OCI-LY7 (cell line): Measurements from ENCODE around the gene KCNAB3. TPM values are rescaled to one million over a fixed set of nuclear protein-coding genes. Genes with fewer than 3 reads are reported as not detected.
A peak's percentile ranks its signal among the peaks of the same experiment; 100 is the strongest.

ENCODE experiments used
- BruUV-seq: library from RNA; stranded (reverse); fragments of 400-500 nt; replicated peaks from 2 replicates; lab custom pipeline; 2021; lab: Mats Ljungman, UMichigan
- CTCF ChIA-PET: fragments of 300-600 bp; sonication (Branson Sonifier 250); formaldehyde crosslinking; loops from one replicate; lab custom pipeline; 2022; ENCODE audit warnings: antibody characterized with exemption; ENCODE audit not compliant: unreplicated experiment; lab: Charles Lee
- POLR2A ChIA-PET: fragments of 300-600 bp; sonication (Branson Sonifier 250); formaldehyde crosslinking; loops from one replicate; lab custom pipeline; 2022; ENCODE audit warnings: antibody characterized with exemption; lab: Charles Lee
- DNase-seq: peaks from one replicate; pipeline ENCODE4 v3.0.0-alpha.2; 2015; ENCODE audit warnings: low spot score
- H2AFZ ChIP-seq: fragments of 200-600 bp; sonication (generic), shearing (Covaris generic); 2 replicates; pipeline ENCODE4 v1.6.1; 2014; ENCODE audit warnings: mild to moderate bottlenecking, antibody characterized with exemption, low read length, moderate library complexity
- H3K27ac ChIP-seq: fragments of 200-600 bp; sonication (generic); 2 replicates; pipeline ENCODE4 v1.5.1; 2014; ENCODE audit warnings: mixed run types, low read depth, mild to moderate bottlenecking, moderate library complexity, low read length, inconsistent platforms; ENCODE audit not compliant: poor library complexity, severe bottlenecking
- H3K36me3 ChIP-seq: fragments of 200-600 bp; sonication (generic); 2 replicates; pipeline ENCODE4 v1.6.1; 2014; ENCODE audit warnings: mild to moderate bottlenecking, antibody characterized with exemption, low read length, moderate library complexity, mixed read lengths; ENCODE audit not compliant: insufficient read depth
- H3K4me1 ChIP-seq: fragments of 200-600 bp; sonication (generic); 2 replicates; pipeline ENCODE4 v1.5.1; 2014; ENCODE audit warnings: mild to moderate bottlenecking, low read length; ENCODE audit not compliant: insufficient read depth, poor library complexity, severe bottlenecking
- H3K4me2 ChIP-seq: fragments of 200-600 bp; sonication (generic); 2 replicates; pipeline ENCODE4 v1.6.1; 2014; ENCODE audit warnings: mild to moderate bottlenecking, low read length
- H3K4me3 ChIP-seq: fragments of 200-600 bp; sonication (generic); 2 replicates; pipeline ENCODE4 v1.5.1; 2014; ENCODE audit warnings: mild to moderate bottlenecking, low read depth, low read length; ENCODE audit not compliant: poor library complexity, severe bottlenecking
- H3K79me2 ChIP-seq: fragments of 200-600 bp; sonication (generic); 2 replicates; pipeline ENCODE4 v1.6.1; 2016; ENCODE audit warnings: low read depth, mild to moderate bottlenecking, low read length, moderate library complexity, mixed read lengths; ENCODE audit not compliant: insufficient read depth
- H3K9me2 ChIP-seq: fragments of 200-600 bp; sonication (generic); 2 replicates; pipeline ENCODE4 v1.6.1; 2016; ENCODE audit warnings: mild to moderate bottlenecking, low read length, mixed read lengths; ENCODE audit not compliant: insufficient read depth
- H3K9me3 ChIP-seq: fragments of 200-600 bp; sonication (generic); 2 replicates; pipeline ENCODE4 v1.6.1; 2014; ENCODE audit warnings: mild to moderate bottlenecking, mixed run types, low read length, mixed read lengths
- H4K20me1 ChIP-seq: fragments of 200-600 bp; sonication (generic); 2 replicates; pipeline ENCODE4 v1.6.1; 2014; ENCODE audit warnings: mild to moderate bottlenecking, antibody characterized with exemption, low read length, moderate library complexity, mixed read lengths; ENCODE audit not compliant: insufficient read depth
- CTCF ChIP-seq: fragments of 200-600 bp; sonication (generic); conservative IDR thresholded peaks from 2 replicates; pipeline ENCODE4 v1.5.1; 2014; ENCODE audit warnings: mild to moderate bottlenecking, antibody characterized with exemption, low read length, moderate library complexity, mixed read lengths
- EZH2phosphoT487 ChIP-seq: fragments of 200-600 bp; sonication (generic); IDR thresholded peaks from 2 replicates; pipeline ENCODE4 v1.6.1; 2018; ENCODE audit warnings: low read depth, borderline replicate concordance, mild to moderate bottlenecking, mixed run types, antibody characterized with exemption, low read length, moderate library complexity, mixed read lengths
- intact Hi-C: fragments of 100-400 bp; cut with micrococcal nuclease; formaldehyde crosslinking; loops from one replicate; pipeline ENCODE4 v1.10.0; 2022; ENCODE audit not compliant: unreplicated experiment
- total RNA-seq, 2 experiments: library from RNA; depleted of rRNA in 1 of 2; stranded (reverse); fragments of >200 nt in 1 of 2; shearing (Covaris generic) in 1 of 2; gene quantifications; 2 replicates each; pipeline ENCODE4 v1.2.3, GENCODE V29; 2014 to 2022

The KCNAB3 gene
- total RNA-seq, 2 experiments from 2014 or later: 4.3 to 14.3 TPM

DNA sequence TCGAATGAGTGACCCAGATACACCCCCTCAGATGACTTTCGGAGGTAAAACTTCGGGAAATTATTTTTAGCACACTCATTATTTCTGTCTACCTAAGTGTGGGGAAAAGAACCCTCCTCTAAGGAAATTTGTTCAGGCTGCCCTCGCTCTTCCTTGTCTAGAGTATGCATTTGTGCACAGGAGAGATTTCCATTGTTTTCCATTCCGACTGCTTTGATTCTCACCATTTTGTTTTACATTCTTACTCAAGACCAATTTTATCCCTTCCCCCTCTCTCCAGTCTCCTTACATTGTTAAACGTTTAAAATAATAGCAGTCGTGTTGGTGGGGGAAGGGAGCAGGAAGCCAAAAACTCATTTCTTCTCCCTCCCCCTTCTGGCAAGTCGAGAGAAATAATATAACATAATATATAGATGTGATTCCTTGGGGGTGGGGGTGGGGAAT, 42.6 kb downstream of the KCNAB3 start:
- peak overlapping the region; percentile 24; the same call in 1 of the 2 replicates for H2AFZ ChIP-seq
- no peaks in the 10 kb centered on the region for H3K9me2 ChIP-seq
- H3K79me2 ChIP-seq: peaks cover 61% of the 10 kb centered on the region
- POLR2A ChIA-PET: no interaction called here
- intact Hi-C loops: loop anchor here (1.0 to 5.0 kb wide), 4 partner anchors 25 to 230 kb away; partner anchors contain the start of genes ALOXE3 and NAA38
- no peaks in the 10 kb centered on the region for H3K9me3 ChIP-seq
- peaks cover 39% of the 10 kb centered on the region for H3K36me3 ChIP-seq
- H3K4me3 ChIP-seq: peak overlapping the region; percentile 95
- 0 out of 2 replicates have a peak, but pooled peaks cover 5% of the 10 kb centered on the region for H4K20me1 ChIP-seq
- BruUV-seq: TSS peak; percentile 71
- H3K4me1 ChIP-seq: peaks cover 34% of the 10 kb centered on the region
- peak overlapping the region; percentile 90 for H3K27ac ChIP-seq
- peak overlapping the region; percentile 97 for H3K4me2 ChIP-seq
- TF ChIP-seq CTCF: peak; percentile 51
- no peak for TF ChIP-seq EZH2phosphoT487
- no peak for DNase-seq
- CTCF ChIA-PET: no interaction called here

GRCh38 chr17:7886227-7887037, 43.2 kb downstream of the KCNAB3 start:
- H3K4me2 ChIP-seq: peak overlapping the region; percentile 97
- peaks cover 34% of the 10 kb centered on the region for H3K36me3 ChIP-seq
- no peak for TF ChIP-seq EZH2phosphoT487
- peak; percentile 47; the same call in 1 of the 2 replicates for TF ChIP-seq CTCF
- H3K9me3 ChIP-seq: no peaks in the 10 kb centered on the region
- BruUV-seq: no TSS peak
- intact Hi-C loops: loop anchor here (1.0 to 5.0 kb wide), 5 partner anchors 24 to 231 kb away; partner anchors contain the start of genes ALOXE3 and NAA38
- 0 out of 2 replicates have a peak, but pooled peaks cover 5% of the 10 kb centered on the region for H4K20me1 ChIP-seq
- H3K4me1 ChIP-seq: peaks cover 40% of the 10 kb centered on the region
- peak; percentile 47 for DNase-seq
- peak overlapping the region; percentile 90 for H3K27ac ChIP-seq
- H3K4me3 ChIP-seq: peak overlapping the region; percentile 95
- CTCF ChIA-PET: no interaction called here
- peaks cover 61% of the 10 kb centered on the region for H3K79me2 ChIP-seq
- POLR2A ChIA-PET: interaction anchor here (0.9 to 1.1 kb wide), 2 partner anchors 53 to 233 kb away, joined by 3 to 5 read pairs; no protein-coding TSS in a partner anchor
- peak overlapping the region; percentile 24; the same call in 1 of the 2 replicates for H2AFZ ChIP-seq
- no peaks in the 10 kb centered on the region for H3K9me2 ChIP-seq
